AG04450 (cell line): Measurements from ENCODE around the gene KCTD14. TPM values are rescaled to one million over a fixed set of nuclear protein-coding genes. Genes with fewer than 3 reads are reported as not detected.

Source experiments
- CTCF ChIA-PET: fragments of 300-600, 350-600 bp; formaldehyde crosslinking; extraction: SDS; loops from one replicate; lab custom pipeline; 2022; ENCODE audit warnings: antibody characterized with exemption, inconsistent platforms; lab: Charles Lee
- POLR2A ChIA-PET: fragments of 350-600 bp; formaldehyde crosslinking; extraction: SDS; loops from one replicate; lab custom pipeline; 2021; ENCODE audit warnings: antibody characterized with exemption, inconsistent platforms; lab: Yijun Ruan, JAX
- DNase-seq: peaks from one replicate; pipeline ENCODE4 v3.0.0-alpha.2; 2011; ENCODE audit warnings: low read depth, low spot score
- H3K27ac ChIP-seq: one replicate; pipeline ENCODE4 v1.5.1; 2012; ENCODE audit warnings: low read depth, low read length, control low read depth
- H3K27me3 ChIP-seq: one replicate; pipeline ENCODE4 v1.6.0; 2012; ENCODE audit warnings: low read length; ENCODE audit not compliant: control insufficient read depth, insufficient read depth
- H3K4me3 ChIP-seq: 2 replicates; pipeline ENCODE4 v1.5.1; 2011; ENCODE audit warnings: mild to moderate bottlenecking, low read depth, low read length, control low read depth
- H3K9me3 ChIP-seq: 2 replicates; pipeline ENCODE4 v1.5.1; 2012; ENCODE audit warnings: low read length; ENCODE audit not compliant: control insufficient read depth, insufficient read depth
- polyA plus RNA-seq: library from polyadenylated mRNA; depleted of rRNA; stranded (reverse); fragments of >200 nt; gene quantifications from 2 replicates; pipeline ENCODE4 v1.2.3, GENCODE V29; 2011
- TF ChIP-seq, protein P1 (sequence below): IDR thresholded peaks from 2 replicates; pipeline ENCODE4 v1.5.1; 2011; ENCODE audit warnings: low read depth, low read length, control low read depth, inconsistent platforms

Gene KCTD14
- polyA plus RNA-seq, 1 experiment: 3.3 TPM

DNA sequence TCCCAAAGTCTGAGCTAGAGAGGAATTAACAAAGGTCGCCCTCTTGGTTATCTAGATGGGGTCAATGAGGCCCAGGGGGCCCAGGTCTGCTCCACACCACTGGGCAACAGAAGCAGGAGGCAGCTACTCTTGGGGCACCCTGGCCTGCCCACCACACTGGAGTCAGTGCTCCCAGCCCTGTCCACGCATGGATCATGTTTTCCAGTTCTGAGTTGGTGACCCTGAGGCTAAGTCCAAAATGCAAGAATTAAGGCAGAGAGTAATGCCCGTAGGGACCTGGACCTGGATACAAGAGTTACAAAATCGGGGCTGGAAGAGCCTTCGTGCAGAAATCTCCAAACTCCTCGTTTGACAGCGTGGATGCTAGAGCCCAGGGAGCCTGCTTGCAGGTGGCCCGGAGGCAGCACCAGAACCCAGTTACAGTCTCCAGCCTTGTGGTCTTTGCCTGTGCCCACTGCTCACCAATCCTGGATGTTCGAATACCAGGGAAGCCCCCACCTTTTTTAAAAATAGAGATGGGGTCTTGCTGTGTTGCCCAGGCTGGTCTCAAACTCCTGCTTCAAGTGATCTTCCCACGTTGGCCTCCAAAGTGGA is 34.5 kb upstream of the KCTD14 start:
- TF ChIP-seq, protein P1, sequence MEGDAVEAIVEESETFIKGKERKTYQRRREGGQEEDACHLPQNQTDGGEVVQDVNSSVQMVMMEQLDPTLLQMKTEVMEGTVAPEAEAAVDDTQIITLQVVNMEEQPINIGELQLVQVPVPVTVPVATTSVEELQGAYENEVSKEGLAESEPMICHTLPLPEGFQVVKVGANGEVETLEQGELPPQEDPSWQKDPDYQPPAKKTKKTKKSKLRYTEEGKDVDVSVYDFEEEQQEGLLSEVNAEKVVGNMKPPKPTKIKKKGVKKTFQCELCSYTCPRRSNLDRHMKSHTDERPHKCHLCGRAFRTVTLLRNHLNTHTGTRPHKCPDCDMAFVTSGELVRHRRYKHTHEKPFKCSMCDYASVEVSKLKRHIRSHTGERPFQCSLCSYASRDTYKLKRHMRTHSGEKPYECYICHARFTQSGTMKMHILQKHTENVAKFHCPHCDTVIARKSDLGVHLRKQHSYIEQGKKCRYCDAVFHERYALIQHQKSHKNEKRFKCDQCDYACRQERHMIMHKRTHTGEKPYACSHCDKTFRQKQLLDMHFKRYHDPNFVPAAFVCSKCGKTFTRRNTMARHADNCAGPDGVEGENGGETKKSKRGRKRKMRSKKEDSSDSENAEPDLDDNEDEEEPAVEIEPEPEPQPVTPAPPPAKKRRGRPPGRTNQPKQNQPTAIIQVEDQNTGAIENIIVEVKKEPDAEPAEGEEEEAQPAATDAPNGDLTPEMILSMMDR: no peak
- DNase-seq: no peak
- Histone ChIP-seq H3K27me3 (no peaks in the 10 kb centered on the region), H3K4me3 (no peak overlapping the region), H3K9me3 (no peaks in the 10 kb centered on the region), H3K27ac (no peak overlapping the region)
- ChIA-PET POLR2A (no interaction called here), CTCF (interaction anchor here (1.7 kb wide), 1 partner anchor 12 kb away, joined by 6 read pairs; no protein-coding TSS in a partner anchor)

DNA sequence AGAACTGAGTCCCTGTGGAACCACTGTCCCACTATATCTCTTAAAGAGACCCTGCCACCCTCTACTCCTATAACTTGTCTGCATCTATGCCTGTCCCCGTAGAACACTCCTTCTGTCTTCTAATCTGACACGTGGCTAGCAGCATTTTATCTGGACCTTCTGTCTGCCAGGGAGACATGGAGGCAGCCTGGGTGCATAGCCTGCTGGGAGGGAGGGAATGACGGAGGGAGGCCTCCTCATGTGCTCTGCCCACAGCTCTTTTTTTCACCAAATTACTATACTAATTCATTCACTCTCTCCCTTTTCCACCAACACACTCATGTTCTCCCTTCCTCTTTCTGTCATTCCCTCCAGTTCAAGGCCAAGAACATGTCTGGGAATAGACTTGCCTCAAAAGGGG is 33.0 kb upstream of the KCTD14 start:
- H3K4me3 ChIP-seq: no peak overlapping the region
- ChIA-PET POLR2A (no interaction called here), CTCF (interaction anchor here (1.7 kb wide), 1 partner anchor 10 kb away, joined by 6 read pairs; no protein-coding TSS in a partner anchor)
- no peak for DNase-seq
- TF ChIP-seq, protein P1: no peak
- H3K27me3 ChIP-seq: no peaks in the 10 kb centered on the region
- no peaks in the 10 kb centered on the region for H3K9me3 ChIP-seq
- no peak overlapping the region for H3K27ac ChIP-seq

GRCh38 chr11:78054971-78055370 is 31.9 kb upstream of the KCTD14 start:
- Histone ChIP-seq H3K27ac (no peak overlapping the region), H3K4me3 (no peak overlapping the region), H3K9me3 (no peaks in the 10 kb centered on the region), H3K27me3 (no peaks in the 10 kb centered on the region)
- CTCF ChIA-PET: interaction anchor here (2.1 kb wide), 1 partner anchor 9 kb away, joined by 10 read pairs; no protein-coding TSS in a partner anchor
- no peak for DNase-seq
- TF ChIP-seq, protein P1: no peak
- POLR2A ChIA-PET: no interaction called here

DNA sequence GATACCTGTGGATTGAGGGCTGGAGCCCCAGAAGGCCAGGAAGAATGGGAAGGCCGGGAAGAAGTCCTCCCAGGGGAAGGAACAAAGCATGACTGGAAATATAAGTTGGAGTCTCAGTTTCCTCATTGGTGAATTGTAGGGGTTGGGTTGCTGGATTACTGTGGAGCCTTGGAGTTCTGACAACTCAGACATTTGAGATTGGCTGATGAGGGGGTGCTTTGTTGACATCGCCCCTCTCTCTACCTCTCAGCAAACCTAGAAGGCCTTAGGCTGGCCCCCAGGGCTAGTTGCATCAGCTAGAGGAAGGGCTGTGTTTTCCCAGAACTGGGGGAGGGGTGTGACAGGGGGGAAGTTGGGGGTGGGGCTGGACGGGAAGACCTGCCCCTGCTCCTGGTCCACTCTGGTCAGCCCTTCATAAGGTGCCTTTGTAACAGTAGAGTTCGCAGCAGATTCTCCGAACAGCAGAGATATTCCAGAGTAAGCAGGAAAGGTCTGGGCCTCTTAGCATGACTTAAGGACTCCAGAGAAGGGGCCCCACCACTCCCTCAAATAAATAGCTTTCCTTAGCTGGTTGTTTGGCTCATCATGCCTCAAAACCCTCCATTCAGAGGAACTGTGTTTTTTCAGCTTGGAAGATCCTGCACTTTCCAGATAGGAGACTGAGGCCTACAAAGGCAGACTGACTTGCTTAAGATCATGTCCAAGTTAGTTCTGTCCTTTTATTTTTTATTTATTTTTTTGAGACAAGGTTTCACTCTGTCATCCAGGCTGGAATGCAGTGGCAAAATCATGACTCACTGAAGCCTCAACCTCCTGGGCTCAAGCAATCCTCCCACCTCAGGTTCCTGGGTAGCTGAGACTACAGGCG is 28.1 kb upstream of the KCTD14 start:
- peak overlapping the region; percentile 94 for H3K27ac ChIP-seq
- POLR2A ChIA-PET: interaction anchor here (0.7 kb wide), 1 partner anchor 12 kb away, joined by 3 read pairs; the partner anchor contains the start of gene THRSP

More for the DNA sequence above, 28.1 kb upstream of the KCTD14 start:
- Histone ChIP-seq H3K4me3 (no peak overlapping the region), H3K27me3 (no peaks in the 10 kb centered on the region), H3K9me3 (no peaks in the 10 kb centered on the region)
- no peak for DNase-seq
- CTCF ChIA-PET: interaction anchor here (0.6 to 1.4 kb wide), 2 partner anchors 51 to 513 kb away, joined by 3 to 4 read pairs; no protein-coding TSS in a partner anchor
- TF ChIP-seq, protein P1: no peak
